RPMI7951 (cell line): ENCODE results near the gene ARF3. TPM values are rescaled to one million over a fixed set of nuclear protein-coding genes. Genes with fewer than 3 reads are reported as not detected.
"Not testable (repeated sequence)": the region's sequence is repeated elsewhere in the genome, so short reads cannot be mapped to it uniquely, and the experiment has no call there.

Experiments used
- DNase-seq: peaks from one replicate; pipeline ENCODE4 v3.0.0-alpha.2; 2012; ENCODE audit warnings: low read depth
- total RNA-seq: library from RNA; depleted of rRNA; stranded (reverse); fragments of >200 nt; shearing (Covaris generic); gene quantifications from 2 replicates; pipeline ENCODE4 v1.2.3, GENCODE V29; 2014

The ARF3 gene
- total RNA-seq, 1 experiment from 2014 or later = 47.8 TPM

GRCh38 chr12:48930475-48930874 lies 26.8 kb downstream of the ARF3 start:
- no peak for DNase-seq

GRCh38 chr12:48929551-48929950 lies 27.7 kb downstream of the ARF3 start:
- DNase-seq = no peak

- no peak for DNase-seq
Measured at GRCh38 chr12:48927261-48927660, 30.0 kb downstream of the ARF3 start.

- peak; percentile 59 for DNase-seq
Measured at GRCh38 chr12:48925304-48926011, 31.8 kb downstream of the ARF3 start, which contains the start of gene FKBP11. FKBP11 (minus strand) TSS chr12:48925492; CDS start chr12:48925428, 64 bp downstream.

GRCh38 chr12:48924617-48925303 lies 32.5 kb downstream of the ARF3 start:
- peak; percentile 46 for DNase-seq

- DNase-seq = no peak
Measured at GRCh38 chr12:48923117-48923516, 34.2 kb downstream of the ARF3 start.

GRCh38 chr12:48917857-48918537 lies 39.3 kb downstream of the ARF3 start:
- no peak for DNase-seq

- no peak for DNase-seq
Measured at GRCh38 chr12:48910196-48910595, 47.1 kb downstream of the ARF3 start.

- not testable (repeated sequence) for DNase-seq
Measured at GRCh38 chr12:48909698-48910097, 47.6 kb downstream of the ARF3 start.

- no peak for DNase-seq
Measured at GRCh38 chr12:48907245-48907644, 50.0 kb downstream of the ARF3 start.

- DNase-seq = peak; percentile 83
Measured at GRCh38 chr12:48903982-48904411, 53.3 kb downstream of the ARF3 start.

- peak; percentile 75 for DNase-seq
Measured at GRCh38 chr12:48903363-48903981, 53.8 kb downstream of the ARF3 start.

- DNase-seq = no peak
Measured at GRCh38 chr12:48901278-48901677, 56.0 kb downstream of the ARF3 start.

- DNase-seq = no peak
Measured at GRCh38 chr12:48899651-48900050, 57.6 kb downstream of the ARF3 start.

GRCh38 chr12:48894271-48894670 lies 63.0 kb downstream of the ARF3 start:
- DNase-seq = no peak

- peak; percentile 43 for DNase-seq
Measured at GRCh38 chr12:48890657-48891418, 66.4 kb downstream of the ARF3 start.

- no peak for DNase-seq
Measured at GRCh38 chr12:48889679-48890078, 67.6 kb downstream of the ARF3 start.
